Testis (tissue), 2 donors: ENCODE data around the gene IFITM10.

ENCODE experiments used
- CTCF ChIP-seq, 3 experiments: fragments of 450-650 bp in 2 of 3; fragments of 200-600 bp in 1 of 3; sonication (generic) in 1 of 3; IDR thresholded peaks; one replicate each; pipeline ENCODE4 v1.5.1; 2016 to 2019; ENCODE audit warnings: antibody characterized with exemption in 3 of 3, mild to moderate bottlenecking in 2 of 3, moderate library complexity in 1 of 3
- POLR2A ChIP-seq: fragments of 450-650 bp; IDR thresholded peaks from one replicate; pipeline ENCODE4 v1.6.1; 2017; ENCODE audit warnings: antibody characterized with exemption, mild to moderate bottlenecking, moderate library complexity

- TF ChIP-seq CTCF (IDR thresholded peaks at IDR 0.05) (no peak), POLR2A (no peak)
Observed at GRCh38 chr11:1750481-1750839, at the start of gene IFITM10.
